ENCODE results near the gene MYG1. TPM values are rescaled to one million over a fixed set of nuclear protein-coding genes. Genes with fewer than 3 reads are reported as not detected.

Gene MYG1
- total RNA-seq, 4 donors from 2014 or later = 38.2 to 54.6 (median 46.3) TPM

DNA sequence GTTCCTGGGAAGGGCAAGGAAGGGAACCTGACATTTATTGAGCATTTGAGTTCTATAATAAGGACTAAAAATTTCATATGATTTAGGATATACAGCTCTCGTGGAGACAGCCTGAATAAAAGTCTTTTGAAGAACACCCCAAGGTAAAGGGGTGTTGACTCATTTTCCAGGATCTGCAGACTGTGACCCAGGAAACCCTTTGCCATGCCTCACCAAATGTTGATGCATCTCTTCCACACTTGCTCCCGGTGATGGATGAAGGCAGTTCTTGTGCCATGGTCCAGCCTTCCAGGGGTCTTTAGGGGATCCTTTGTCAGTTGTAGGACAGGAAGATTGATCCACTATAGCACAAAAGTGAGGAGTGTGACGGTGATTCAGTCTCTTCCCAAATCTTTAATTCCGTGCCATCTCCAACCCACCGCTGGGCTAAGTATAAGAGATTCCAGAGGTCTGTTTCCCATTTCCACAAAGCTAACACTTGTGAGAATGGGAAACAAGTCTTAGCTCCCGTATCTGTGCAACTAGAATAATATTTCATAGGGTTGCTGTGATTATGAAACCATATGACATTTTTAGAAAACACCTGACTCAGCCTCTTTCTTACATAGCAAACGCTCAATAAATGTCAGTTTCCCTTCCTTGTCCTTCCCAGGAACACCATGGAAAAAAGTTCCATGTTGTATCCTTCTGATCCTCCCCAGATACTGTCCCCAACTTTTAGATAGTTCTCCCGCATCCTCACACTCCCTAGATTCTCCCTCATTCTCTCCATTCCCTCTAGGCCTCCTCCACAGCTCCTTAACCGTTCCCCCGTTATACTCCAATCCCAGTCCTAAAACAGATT lies 21.1 kb downstream of the MYG1 start:
- Histone ChIP-seq H3K36me3 (peaks cover 32% of the 10 kb centered on the region), H3K4me1 (peaks cover 46% of the 10 kb centered on the region), H3K27me3 (no peaks in the 10 kb centered on the region), H3K27ac (peak overlapping the region; percentile 84), H3K9me3 (no peaks in the 10 kb centered on the region), H3K4me3 (peak overlapping the region; percentile 80)
- no peak for DNase-seq (ENCODE audit: low spot score in 2 of 2)
- WGBS = 19% methylated on average over 10 of the region's 10 CpGs
- TF ChIP-seq POLR2AphosphoS5 (IDR thresholded peaks at IDR 0.05) = no peak
- TF ChIP-seq, protein P1, sequence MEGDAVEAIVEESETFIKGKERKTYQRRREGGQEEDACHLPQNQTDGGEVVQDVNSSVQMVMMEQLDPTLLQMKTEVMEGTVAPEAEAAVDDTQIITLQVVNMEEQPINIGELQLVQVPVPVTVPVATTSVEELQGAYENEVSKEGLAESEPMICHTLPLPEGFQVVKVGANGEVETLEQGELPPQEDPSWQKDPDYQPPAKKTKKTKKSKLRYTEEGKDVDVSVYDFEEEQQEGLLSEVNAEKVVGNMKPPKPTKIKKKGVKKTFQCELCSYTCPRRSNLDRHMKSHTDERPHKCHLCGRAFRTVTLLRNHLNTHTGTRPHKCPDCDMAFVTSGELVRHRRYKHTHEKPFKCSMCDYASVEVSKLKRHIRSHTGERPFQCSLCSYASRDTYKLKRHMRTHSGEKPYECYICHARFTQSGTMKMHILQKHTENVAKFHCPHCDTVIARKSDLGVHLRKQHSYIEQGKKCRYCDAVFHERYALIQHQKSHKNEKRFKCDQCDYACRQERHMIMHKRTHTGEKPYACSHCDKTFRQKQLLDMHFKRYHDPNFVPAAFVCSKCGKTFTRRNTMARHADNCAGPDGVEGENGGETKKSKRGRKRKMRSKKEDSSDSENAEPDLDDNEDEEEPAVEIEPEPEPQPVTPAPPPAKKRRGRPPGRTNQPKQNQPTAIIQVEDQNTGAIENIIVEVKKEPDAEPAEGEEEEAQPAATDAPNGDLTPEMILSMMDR (IDR thresholded peaks at IDR 0.05) = no peak
- no peak for TF ChIP-seq EP300 (IDR thresholded peaks at IDR 0.05)
- TF ChIP-seq POLR2A (IDR thresholded peaks at IDR 0.05) = no peak

DNA sequence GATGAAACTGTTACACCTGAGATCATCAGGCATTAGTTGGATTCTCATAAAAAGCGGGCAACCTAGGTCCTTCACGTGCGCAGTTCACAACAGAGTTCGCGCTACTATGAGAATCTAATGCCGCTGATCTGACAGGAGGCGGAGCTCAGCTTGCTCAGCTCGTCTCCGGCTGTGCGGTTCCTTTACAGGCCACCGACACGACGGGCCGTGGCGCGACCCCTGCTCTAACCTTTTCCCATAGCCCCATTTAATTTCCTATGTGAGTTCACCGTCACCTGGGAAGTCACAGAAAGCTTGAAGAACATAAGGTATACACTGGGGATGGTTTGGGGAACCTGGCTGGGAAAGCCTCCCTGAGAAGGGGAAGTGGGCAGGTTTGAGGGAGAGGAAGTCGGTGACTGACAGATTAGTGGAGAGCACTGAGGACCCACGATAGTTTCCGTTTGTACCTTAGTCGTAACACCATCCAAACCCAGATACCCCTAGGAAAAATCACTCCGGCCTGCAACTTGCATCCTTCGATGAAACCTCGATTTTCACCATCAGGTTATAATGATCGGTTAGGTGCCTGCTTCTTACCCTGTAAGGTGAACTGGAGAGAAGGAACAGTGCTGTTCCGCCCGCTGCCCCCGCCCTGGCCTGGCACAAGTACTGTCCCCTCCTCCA lies 24.8 kb downstream of the MYG1 start:
- H3K27ac ChIP-seq = peak overlapping the region; percentile 88
- DNase-seq (ENCODE audit: low spot score in 2 of 2) = no peak
- no peaks in the 10 kb centered on the region for H3K27me3 ChIP-seq
- TF ChIP-seq EP300 (IDR thresholded peaks at IDR 0.05) (no peak), POLR2A (IDR thresholded peaks at IDR 0.05) (no peak), POLR2AphosphoS5 (IDR thresholded peaks at IDR 0.05) (no peak)
- TF ChIP-seq, protein P1 (IDR thresholded peaks at IDR 0.05) = no peak
- peaks cover 55% of the 10 kb centered on the region for H3K4me1 ChIP-seq
- peak overlapping the region; percentile 71 for H3K4me3 ChIP-seq
- 20% methylated on average over 27 of the region's 28 CpGs for WGBS
- H3K36me3 ChIP-seq = peaks cover under 1% of the 10 kb centered on the region
- no peaks in the 10 kb centered on the region for H3K9me3 ChIP-seq

DNA sequence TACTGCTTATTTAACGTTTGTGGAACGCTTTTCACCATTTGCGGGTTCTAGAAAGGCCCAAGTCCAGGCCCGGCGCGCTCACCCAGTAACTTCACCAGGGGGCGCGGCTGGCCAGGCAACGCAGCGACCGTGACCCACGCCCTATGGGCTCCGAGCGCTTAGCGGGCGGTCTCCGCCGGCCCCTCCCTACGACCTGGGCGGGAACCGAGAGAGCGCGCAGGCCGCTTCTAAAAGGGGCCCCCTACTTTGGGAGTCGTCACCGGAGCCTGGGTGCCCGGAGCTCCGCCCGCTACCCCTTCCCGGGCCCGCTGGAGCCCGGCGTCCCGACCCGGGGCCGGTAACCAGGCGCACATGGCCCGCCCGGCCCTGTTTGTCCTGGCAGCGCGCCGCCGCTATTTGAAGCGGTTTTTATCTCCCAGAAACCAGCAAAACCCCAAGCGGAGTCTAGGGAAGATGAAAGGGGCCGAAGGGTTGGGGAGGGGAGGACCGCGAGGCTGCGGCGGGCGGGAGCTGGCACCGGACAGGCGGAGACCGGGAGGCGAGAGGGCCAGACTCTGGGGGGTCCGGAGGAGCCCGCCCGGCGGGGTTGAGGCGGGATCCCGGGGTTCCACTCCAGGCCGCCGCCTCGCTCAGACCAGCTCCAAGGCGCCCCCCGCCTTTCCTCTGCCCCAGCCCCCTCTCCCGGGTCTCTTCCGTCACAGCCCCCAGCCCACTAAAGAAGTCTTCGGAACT lies 25.4 kb downstream of the MYG1 start:
- TF ChIP-seq, protein P1 (IDR thresholded peaks at IDR 0.05) = peak; percentile 75 to 79
- TF ChIP-seq EP300 (IDR thresholded peaks at IDR 0.05) (no peak), POLR2A (IDR thresholded peaks at IDR 0.05) (peak; percentile 51 to 67), POLR2AphosphoS5 (IDR thresholded peaks at IDR 0.05) (peak in 2 of 3 donors; percentile 31 to 72)
- Histone ChIP-seq H3K9me3 (no peaks in the 10 kb centered on the region), H3K27me3 (no peaks in the 10 kb centered on the region), H3K36me3 (no peaks in the 10 kb centered on the region), H3K4me3 (peak overlapping the region; percentile 71), H3K27ac (peak overlapping the region; percentile 88), H3K4me1 (peaks cover 53% of the 10 kb centered on the region)
- DNase-seq (ENCODE audit: low spot score in 2 of 2) = peak; percentile 95
- WGBS = under 1% methylated on average over 39 of the region's 69 CpGs

DNA sequence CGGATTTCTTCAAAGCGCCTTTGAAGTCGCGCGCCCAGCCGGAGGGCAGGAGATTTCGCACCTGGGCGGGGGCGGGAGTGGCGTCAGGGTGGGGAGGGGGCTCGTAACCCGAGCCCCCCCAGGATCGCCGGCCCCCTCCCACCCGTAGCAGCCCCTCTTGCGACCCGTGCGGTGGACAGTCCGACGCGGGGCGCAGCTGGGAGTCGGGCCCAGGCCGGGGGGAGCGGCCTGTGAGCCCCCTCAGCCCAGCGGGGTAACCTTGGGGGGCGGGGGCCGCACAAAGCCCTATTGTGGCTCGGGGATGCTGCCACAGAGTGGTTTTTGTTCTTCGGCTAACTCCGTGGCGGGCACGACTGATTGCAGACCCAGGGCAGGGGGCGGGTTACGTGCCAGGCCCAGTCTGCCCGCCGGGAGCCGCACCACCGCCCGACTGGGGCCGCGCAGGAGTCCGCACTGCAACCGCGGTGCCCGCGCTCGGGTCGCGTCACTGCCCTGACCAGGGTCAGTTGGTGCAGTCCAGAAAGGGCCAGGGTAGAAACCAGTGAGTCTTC lies 26.1 kb downstream of the MYG1 start:
- H3K27me3 ChIP-seq = no peaks in the 10 kb centered on the region
- H3K27ac ChIP-seq = peak overlapping the region; percentile 88
- peak in 1 of 2 donors; percentile 73 for DNase-seq (ENCODE audit: low spot score in 2 of 2)
- H3K36me3 ChIP-seq = no peaks in the 10 kb centered on the region
- no peak for TF ChIP-seq POLR2AphosphoS5 (IDR thresholded peaks at IDR 0.05)
- no peak for TF ChIP-seq EP300 (IDR thresholded peaks at IDR 0.05)
- H3K4me3 ChIP-seq = peak overlapping the region; percentile 71
- whole genome bisulfite sequencing = 0% methylated on average over 13 of the region's 50 CpGs
- peaks cover 46% of the 10 kb centered on the region for H3K4me1 ChIP-seq
- H3K9me3 ChIP-seq = no peaks in the 10 kb centered on the region

DNA sequence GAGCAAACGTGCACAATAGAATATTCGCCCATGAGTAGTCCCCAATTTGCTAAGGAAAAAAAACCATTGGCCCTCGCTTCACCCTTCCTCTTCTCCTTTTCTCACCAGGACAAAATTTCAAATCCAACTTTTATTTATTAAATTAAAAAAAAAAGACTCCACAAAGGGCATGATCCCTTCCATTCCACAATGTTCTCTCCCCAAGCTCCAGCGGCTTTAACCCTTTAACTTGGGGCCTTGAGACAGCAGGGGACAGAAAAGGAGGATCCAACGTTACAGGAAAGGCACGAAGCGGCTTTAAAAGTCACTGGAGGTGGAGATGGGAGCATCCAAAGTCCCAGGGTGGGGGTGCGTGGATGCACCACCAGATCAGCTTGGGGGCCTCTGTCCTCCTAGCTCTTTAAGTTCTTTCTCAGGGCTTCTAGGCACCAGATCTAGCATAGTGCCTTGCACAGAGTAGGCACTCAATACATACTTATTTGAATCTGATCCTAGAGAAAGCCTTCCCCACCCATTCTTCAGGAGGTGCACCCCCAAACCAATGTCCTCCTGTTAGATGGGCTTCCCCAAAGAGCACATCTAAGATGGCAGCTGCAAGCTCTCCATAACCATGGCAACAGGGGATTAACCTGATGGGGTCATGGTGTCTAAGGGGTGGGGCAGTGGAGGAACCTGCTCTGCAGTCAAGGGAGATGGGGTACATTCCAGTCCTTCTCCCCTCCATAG lies 27.1 kb downstream of the MYG1 start:
- no peak for DNase-seq (ENCODE audit: low spot score in 2 of 2)
- Histone ChIP-seq H3K27me3 (no peaks in the 10 kb centered on the region), H3K9me3 (no peaks in the 10 kb centered on the region), H3K4me3 (no peak overlapping the region), H3K4me1 (peaks cover 41% of the 10 kb centered on the region), H3K27ac (no peak overlapping the region), H3K36me3 (no peaks in the 10 kb centered on the region)
- TF ChIP-seq EP300 (IDR thresholded peaks at IDR 0.05) = no peak
- no peak for TF ChIP-seq POLR2AphosphoS5 (IDR thresholded peaks at IDR 0.05)
- TF ChIP-seq POLR2A (IDR thresholded peaks at IDR 0.05) = no peak
- TF ChIP-seq, protein P1 (IDR thresholded peaks at IDR 0.05) = no peak
- 85% methylated on average over 8 of the region's 8 CpGs for WGBS

Measured in suprapubic skin (tissue), 4 donors.